Measurements from ENCODE around the gene XKR3.
"Not testable (repeated sequence)": the region's sequence is repeated elsewhere in the genome, so short reads cannot be mapped to it uniquely, and the experiment has no call there.

The XKR3 gene

GRCh38 chr22:16806401-16806800 lies 18.8 kb downstream of the XKR3 start:
- no peak for TF ChIP-seq CTCF (IDR thresholded peaks at IDR 0.05; ENCODE audit: borderline replicate concordance, insufficient read depth, low read depth, low read length)
- no peak overlapping the region for H3K4me3 ChIP-seq (ENCODE audit: low read depth, low read length)

GRCh38 chr22:16804882-16805281 lies 20.3 kb downstream of the XKR3 start:
- H3K4me3 ChIP-seq (ENCODE audit: low read depth, low read length): no peak overlapping the region

GRCh38 chr22:16803255-16803917 lies 21.8 kb downstream of the XKR3 start:
- no peak overlapping the region for H3K4me3 ChIP-seq (ENCODE audit: low read depth, low read length)
- TF ChIP-seq CTCF (IDR thresholded peaks at IDR 0.05; ENCODE audit: borderline replicate concordance, insufficient read depth, low read depth, low read length): no peak

More at GRCh38 chr22:16804882-16805281, 20.3 kb downstream of the XKR3 start:
- TF ChIP-seq CTCF (IDR thresholded peaks at IDR 0.05; ENCODE audit: borderline replicate concordance, insufficient read depth, low read depth, low read length): no peak

GRCh38 chr22:16801571-16801970 lies 23.6 kb downstream of the XKR3 start:
- no peak for TF ChIP-seq CTCF (IDR thresholded peaks at IDR 0.05; ENCODE audit: borderline replicate concordance, insufficient read depth, low read depth, low read length)
- H3K4me3 ChIP-seq (ENCODE audit: low read depth, low read length): no peak overlapping the region

GRCh38 chr22:16801088-16801487 lies 24.1 kb downstream of the XKR3 start:
- no peak for TF ChIP-seq CTCF (IDR thresholded peaks at IDR 0.05; ENCODE audit: borderline replicate concordance, insufficient read depth, low read depth, low read length)
- H3K4me3 ChIP-seq (ENCODE audit: low read depth, low read length): no peak overlapping the region

GRCh38 chr22:16800358-16800757 lies 24.9 kb downstream of the XKR3 start:
- no peak for TF ChIP-seq CTCF (IDR thresholded peaks at IDR 0.05; ENCODE audit: borderline replicate concordance, insufficient read depth, low read depth, low read length)
- H3K4me3 ChIP-seq (ENCODE audit: low read depth, low read length): no peak overlapping the region

GRCh38 chr22:16795504-16795903 lies 29.7 kb downstream of the XKR3 start:
- H3K4me3 ChIP-seq (ENCODE audit: low read depth, low read length): not testable (repeated sequence)
